AG20443 (cell line): ENCODE measurements around the gene CORO2A.
A peak's percentile ranks its signal among the peaks of the same experiment; 100 is the strongest.
"Not testable (repeated sequence)": the region's sequence is repeated elsewhere in the genome, so short reads cannot be mapped to it uniquely, and the experiment has no call there.

Source experiments
- DNase-seq: peaks from one replicate; pipeline ENCODE4 v3.0.0; 2012; ENCODE audit warnings: low spot score, mixed read lengths

The CORO2A gene

DNA sequence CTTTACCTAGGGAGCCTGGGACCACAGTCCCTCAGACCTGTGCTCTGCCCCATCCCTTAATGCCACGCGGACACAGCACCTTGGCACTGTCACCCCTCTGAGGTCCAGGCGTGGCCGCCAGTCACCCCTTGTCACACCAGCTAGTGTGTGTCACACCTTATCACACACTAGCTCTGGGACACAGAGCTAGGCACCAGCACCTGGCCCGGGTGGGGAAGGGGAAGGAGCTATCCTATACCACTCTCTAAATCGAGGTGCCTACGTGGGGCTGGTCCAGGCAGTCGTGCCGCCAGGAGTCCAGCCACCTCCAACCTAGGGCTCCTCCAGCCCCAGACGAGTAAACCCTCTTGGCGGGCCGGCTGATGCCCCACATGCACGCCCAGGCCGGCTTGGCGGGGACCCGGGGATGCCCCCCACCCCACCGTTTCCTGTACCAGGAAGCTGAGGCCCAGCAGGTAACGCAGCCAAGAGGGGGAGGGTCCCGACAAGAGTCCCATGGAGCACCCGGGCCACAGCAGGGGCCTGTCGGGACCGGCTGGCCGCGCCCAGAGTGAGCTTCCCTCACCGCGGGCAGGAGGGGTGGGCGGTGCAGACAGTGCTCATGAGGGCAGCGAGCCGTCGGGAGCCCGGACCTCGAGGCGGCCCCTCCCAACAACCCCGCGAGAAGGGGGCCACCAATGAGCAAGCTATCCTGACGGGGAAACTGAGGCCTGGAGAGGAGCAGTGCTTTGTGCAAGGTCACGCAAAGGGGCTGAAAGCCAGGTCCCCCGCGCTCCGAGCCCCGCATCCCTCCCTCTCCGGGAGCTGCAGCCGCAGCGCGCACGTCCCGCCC is 550 bp downstream of the CORO2A start:
- peak; percentile 39 for DNase-seq

- DNase-seq, result no peak
These were observed 1.2 kb downstream of the CORO2A start for GRCh38 chr9:98191181-98191608.

- no peak for DNase-seq
These were observed 1.7 kb downstream of the CORO2A start for GRCh38 chr9:98190757-98191105.

GRCh38 chr9:98189412-98189811 is 3.0 kb downstream of the CORO2A start:
- no peak for DNase-seq

GRCh38 chr9:98187926-98188325 is 4.5 kb downstream of the CORO2A start:
- no peak for DNase-seq

DNA sequence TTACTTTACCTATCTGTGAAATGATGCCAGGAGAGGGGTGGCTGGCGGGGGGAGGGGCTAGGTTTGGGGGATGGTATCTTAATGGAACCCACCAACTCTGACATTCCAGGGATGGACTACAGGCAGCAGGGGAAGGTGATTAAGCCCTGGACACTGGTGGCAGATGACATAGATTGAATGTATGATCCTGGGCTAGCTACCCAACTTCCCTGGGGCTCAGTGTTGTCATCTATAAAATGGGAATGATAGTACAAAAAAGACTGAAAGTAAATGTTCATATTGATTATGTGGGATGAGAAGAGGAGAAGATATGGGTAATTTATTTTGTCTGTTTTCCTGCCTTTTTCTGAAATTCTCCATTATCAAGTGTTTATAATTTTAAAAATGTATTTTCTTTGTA is 6.2 kb downstream of the CORO2A start:
- DNase-seq, result no peak

GRCh38 chr9:98185611-98186171 is 6.7 kb downstream of the CORO2A start:
- DNase-seq, result no peak

DNA sequence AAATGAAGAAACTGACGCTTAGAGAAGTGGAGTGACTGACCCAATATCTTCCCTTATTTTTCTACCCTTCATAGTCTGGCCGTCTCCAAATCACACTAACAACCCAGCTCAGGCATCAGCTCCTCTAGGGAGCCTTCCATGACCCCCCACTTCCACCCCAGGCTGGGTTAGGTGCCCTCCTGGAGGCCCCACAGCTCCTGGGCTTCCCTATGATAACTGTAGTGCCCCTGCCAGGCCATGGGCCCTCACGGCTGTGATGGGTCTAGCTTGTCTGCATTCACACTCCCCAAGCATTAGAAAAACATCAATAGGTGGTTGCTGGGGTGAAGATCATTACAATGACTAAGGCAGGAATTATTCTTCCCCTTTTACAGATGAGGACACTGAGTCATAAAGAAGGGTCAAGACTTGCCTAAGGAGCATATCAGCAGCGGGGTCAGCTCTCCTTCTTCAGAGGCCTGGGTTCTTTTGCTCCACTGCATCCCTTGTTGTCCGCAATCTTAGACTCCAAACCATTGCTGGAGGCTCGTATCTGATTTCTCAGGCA is 7.3 kb downstream of the CORO2A start:
- DNase-seq, result no peak

DNA sequence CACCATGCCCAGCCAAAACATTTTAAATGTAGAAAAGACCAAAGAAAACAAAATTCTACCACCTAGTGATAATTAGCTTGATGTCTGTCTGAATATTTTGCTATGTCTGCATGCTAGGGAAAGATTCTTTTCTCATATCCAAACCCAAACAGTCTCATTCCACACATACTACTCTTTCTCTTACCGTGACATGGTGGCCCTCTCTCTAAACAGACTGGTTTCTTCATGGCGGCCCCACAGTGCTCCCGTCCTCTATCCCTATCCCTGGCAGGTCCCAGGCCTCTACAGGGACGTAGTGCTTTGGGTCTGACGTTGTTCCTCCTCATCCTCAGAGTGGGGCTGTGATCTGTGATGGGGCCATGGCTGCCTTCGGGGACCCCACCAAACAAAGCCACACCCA is 8.1 kb downstream of the CORO2A start:
- no peak for DNase-seq

GRCh38 chr9:98182889-98183599 is 9.4 kb downstream of the CORO2A start:
- DNase-seq, result no peak

- DNase-seq, result no peak
These were observed 10.2 kb downstream of the CORO2A start for GRCh38 chr9:98182069-98182820.

GRCh38 chr9:98181746-98182068 is 10.7 kb downstream of the CORO2A start:
- DNase-seq, result no peak

GRCh38 chr9:98180996-98181395 is 11.4 kb downstream of the CORO2A start:
- no peak for DNase-seq

- DNase-seq, result no peak
These were observed 13.3 kb downstream of the CORO2A start for GRCh38 chr9:98178874-98179850.

GRCh38 chr9:98176391-98177259 is 15.8 kb downstream of the CORO2A start:
- no peak for DNase-seq

DNA sequence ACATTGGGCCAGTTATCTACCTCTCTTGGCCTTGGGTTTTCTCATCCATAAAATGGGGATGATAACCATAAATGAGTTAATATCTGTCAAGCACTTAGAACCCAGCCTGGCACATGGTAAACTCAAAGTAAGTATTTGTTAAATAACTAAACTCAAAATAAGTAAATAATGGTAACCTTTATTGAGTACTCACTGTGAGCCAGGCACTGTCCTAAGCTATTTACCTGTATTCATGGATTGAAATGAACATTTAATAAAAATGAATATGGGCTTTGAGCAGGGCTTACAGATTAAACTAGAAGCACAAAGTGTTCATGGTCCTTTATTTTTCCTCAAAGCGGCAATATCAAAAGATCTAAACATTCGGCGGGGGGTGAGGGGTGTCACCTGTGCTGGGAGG is 16.7 kb downstream of the CORO2A start:
- DNase-seq, result no peak

DNA sequence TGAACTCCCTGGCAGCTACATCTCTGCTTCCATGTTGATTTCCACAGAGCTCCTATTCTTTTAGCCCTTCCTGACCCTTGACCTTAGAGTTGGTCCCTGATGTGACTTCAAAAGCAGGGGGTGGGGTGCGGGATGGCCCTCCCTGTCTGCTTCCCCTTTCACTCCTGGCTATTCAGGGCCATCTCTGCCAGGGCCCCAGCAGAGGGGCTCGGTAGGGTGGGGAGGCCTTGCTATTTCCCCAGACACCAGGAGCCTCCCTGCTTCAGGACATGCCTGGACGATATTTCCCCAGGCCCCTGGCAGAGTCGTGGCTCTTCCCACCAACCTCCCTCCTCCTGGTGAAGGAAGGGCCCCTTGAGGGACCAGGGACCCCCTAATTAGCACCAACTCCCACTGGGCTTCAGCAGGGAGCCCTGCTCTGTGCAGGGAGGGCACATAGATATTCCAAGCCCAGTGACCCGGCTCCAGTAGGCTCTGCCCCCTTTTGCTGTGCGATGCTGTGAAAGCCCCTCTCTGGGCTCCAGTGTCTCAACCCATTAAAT is 17.3 kb downstream of the CORO2A start:
- DNase-seq, result no peak

GRCh38 chr9:98174502-98174918 is 17.9 kb downstream of the CORO2A start:
- not testable (repeated sequence) for DNase-seq

DNA sequence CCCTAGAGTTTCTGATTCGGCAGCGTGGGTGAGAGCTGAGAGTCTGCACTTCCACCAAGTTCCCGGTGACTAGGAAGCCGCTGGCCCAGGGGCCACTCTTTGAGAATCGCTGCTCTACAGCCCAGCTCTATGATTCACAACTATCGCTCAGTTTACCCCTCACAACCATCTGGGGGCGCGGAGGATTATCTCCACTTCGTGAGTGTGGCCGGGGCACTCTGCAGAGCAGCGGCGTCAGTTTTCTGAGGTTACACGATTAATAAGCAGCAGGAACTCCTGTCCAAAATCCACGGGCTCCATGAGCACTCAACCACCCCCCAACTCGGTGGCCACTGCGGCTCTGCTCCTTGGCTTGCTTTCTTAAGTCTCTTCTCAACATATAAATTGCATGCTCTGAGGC is 19.3 kb downstream of the CORO2A start:
- DNase-seq, result no peak

- DNase-seq, result peak; percentile 25
These were observed 19.8 kb downstream of the CORO2A start for GRCh38 chr9:98172604-98173003.
